H1 (cell line): Measurements from ENCODE around the gene ARTN. TPM values are rescaled to one million over a fixed set of nuclear protein-coding genes. Genes with fewer than 3 reads are reported as not detected.

Source experiments
- CTCF ChIA-PET: fragments of 300-600 bp; sonication (Branson Sonifier 250); formaldehyde crosslinking; loops from one replicate; lab custom pipeline; 2021; ENCODE audit not compliant: partially characterized antibody; lab: Charles Lee
- POLR2A ChIA-PET: fragments of 300-600 bp; sonication (Branson Sonifier 250); formaldehyde crosslinking; loops from one replicate; lab custom pipeline; 2021; ENCODE audit warnings: inconsistent platforms; ENCODE audit not compliant: partially characterized antibody; lab: Charles Lee
- DNase-seq, 2 experiments: peaks; one replicate each; pipeline versions ENCODE4 v3.0.0 to v3.0.0-alpha.2; 2010 to 2022; ENCODE audit warnings: low spot score in 2 of 2, low read depth in 1 of 2, mixed read lengths in 1 of 2
- FAIRE-seq: peaks from 2 replicates; lab custom pipeline; 2011; peaks lifted over from hg19 to GRCh38; lab: Jason Lieb, UNC
- H2AFZ ChIP-seq: 2 replicates; pipeline ENCODE4 v1.8.1; 2012; ENCODE audit warnings: low read length, inconsistent platforms
- H2AK5ac ChIP-seq: 2 replicates; pipeline ENCODE4 v1.6.1; 2013; ENCODE audit warnings: low read depth, low read length
- H2BK120ac ChIP-seq: replicated peaks from 2 replicates; pipeline ENCODE3; 2013; ENCODE audit warnings: low read depth, low read length, inconsistent platforms
- H2BK12ac ChIP-seq: 2 replicates; pipeline ENCODE4 v1.6.1; 2013; ENCODE audit warnings: low read depth, low read length
- H2BK15ac ChIP-seq: 2 replicates; pipeline ENCODE4 v1.6.1; 2013; ENCODE audit warnings: low read length
- H2BK20ac ChIP-seq: 2 replicates; pipeline ENCODE4 v1.6.1; 2013; ENCODE audit warnings: low read length
- H2BK5ac ChIP-seq: 2 replicates; pipeline ENCODE4 v1.6.1; 2013; ENCODE audit warnings: low read depth, low read length
- H3K14ac ChIP-seq: 2 replicates; pipeline ENCODE4 v1.6.1; 2013; ENCODE audit warnings: inconsistent platforms; ENCODE audit not compliant: insufficient read length
- H3K18ac ChIP-seq: 2 replicates; pipeline ENCODE4 v1.6.1; 2013; ENCODE audit warnings: low read length; ENCODE audit errors: extremely low read depth
- H3K23ac ChIP-seq: 2 replicates; pipeline ENCODE4 v1.6.1; 2013; ENCODE audit warnings: inconsistent platforms; ENCODE audit not compliant: insufficient read length
- H3K23me2 ChIP-seq: 2 replicates; pipeline ENCODE4 v1.6.1; 2013; ENCODE audit warnings: low read depth, low read length
- H3K27ac ChIP-seq: 2 replicates; pipeline ENCODE4 v1.6.1; 2011; ENCODE audit warnings: low read depth, low read length, inconsistent platforms
- H3K27me3 ChIP-seq, 4 experiments: replicated peaks in 1 of 4; 1 replicate in 1 of 4; 2 replicates in 3 of 4; pipeline versions ENCODE4 v1.6.1 to v1.8.1; 2011 to 2013; ENCODE audit warnings: low read length in 3 of 4, mild to moderate bottlenecking in 3 of 4, inconsistent platforms in 2 of 4, mixed read lengths in 2 of 4, moderate library complexity in 1 of 4; ENCODE audit not compliant: control insufficient read depth in 3 of 4, insufficient read depth in 3 of 4; ENCODE audit errors: extremely low read depth in 1 of 4
- H3K36me3 ChIP-seq, 4 experiments: 2 replicates each; pipeline versions ENCODE4 v1.6.1 to v1.8.1; 2011 to 2013; ENCODE audit warnings: mild to moderate bottlenecking in 4 of 4, low read length in 3 of 4, moderate library complexity in 2 of 4, control low read depth in 1 of 4, inconsistent platforms in 1 of 4; ENCODE audit not compliant: insufficient read depth in 4 of 4, control insufficient read depth in 2 of 4
- H3K4ac ChIP-seq: replicated peaks from 2 replicates; pipeline ENCODE3; 2013; ENCODE audit warnings: low read length, low read depth, mixed read lengths, inconsistent platforms; ENCODE audit not compliant: insufficient read length
- H3K4me1 ChIP-seq, 4 experiments: replicated peaks in 1 of 4; 1 replicate in 1 of 4; 2 replicates in 3 of 4; pipeline versions ENCODE4 v1.6.1 to v1.8.1; 2011 to 2013; ENCODE audit warnings: low read length in 3 of 4, inconsistent platforms in 2 of 4, mixed read lengths in 1 of 4; ENCODE audit not compliant: insufficient read depth in 4 of 4, control insufficient read depth in 3 of 4
- H3K4me2 ChIP-seq, 2 experiments: 2 replicates each; pipeline versions ENCODE4 v1.6.1 to v1.8.1; 2011 to 2013; ENCODE audit warnings: low read depth in 2 of 2, low read length in 2 of 2, control low read depth in 1 of 2, inconsistent platforms in 1 of 2, mild to moderate bottlenecking in 1 of 2; ENCODE audit not compliant: insufficient read depth in 1 of 2
- H3K4me3 ChIP-seq, 4 experiments: fragments of 200-600, 300-600 bp in 1 of 4; sonication (generic), shearing (Covaris generic), sonication (Bioruptor Twin) in 1 of 4; 2 replicates each; pipeline versions ENCODE4 v1.5.1 to v1.8.1; 2011 to 2016; ENCODE audit warnings: low read length in 4 of 4, low read depth in 3 of 4, control low read depth in 2 of 4, inconsistent platforms in 2 of 4, mild to moderate bottlenecking in 2 of 4, mixed read lengths in 1 of 4, moderate library complexity in 1 of 4; ENCODE audit not compliant: insufficient read depth in 2 of 4; ENCODE audit errors: extremely low read depth in 1 of 4
- H3K56ac ChIP-seq: replicated peaks from 2 replicates; pipeline ENCODE3; 2013; ENCODE audit warnings: low read depth, mild to moderate bottlenecking, mixed read lengths, low read length, inconsistent platforms; ENCODE audit not compliant: insufficient read length
- H3K79me1 ChIP-seq: 2 replicates; pipeline ENCODE4 v1.6.1; 2013; ENCODE audit warnings: low read depth, low read length, control low read depth
- H3K79me2 ChIP-seq, 2 experiments: 2 replicates each; pipeline versions ENCODE4 v1.6.1 to v1.8.1; 2012 to 2013; ENCODE audit warnings: low read length in 2 of 2, mild to moderate bottlenecking in 2 of 2, inconsistent platforms in 1 of 2; ENCODE audit not compliant: insufficient read depth in 2 of 2, control insufficient read depth in 1 of 2
- H3K9ac ChIP-seq, 4 experiments: replicated peaks in 1 of 4; 1 replicate in 1 of 4; 2 replicates in 3 of 4; pipeline versions ENCODE4 v1.6.1 to v1.8.1; 2011 to 2013; ENCODE audit warnings: low read depth in 3 of 4, low read length in 3 of 4, control low read depth in 2 of 4, mild to moderate bottlenecking in 2 of 4, moderate library complexity in 2 of 4, inconsistent platforms in 1 of 4; ENCODE audit errors: extremely low read depth in 1 of 4
- H3K9me3 ChIP-seq, 2 experiments: 2 replicates each; pipeline versions ENCODE4 v1.6.1 to v1.8.1; 2012 to 2013; ENCODE audit warnings: mild to moderate bottlenecking in 2 of 2, moderate library complexity in 2 of 2, control low read depth in 1 of 2, inconsistent platforms in 1 of 2, low read depth in 1 of 2, low read length in 1 of 2, mixed read lengths in 1 of 2; ENCODE audit not compliant: insufficient read depth in 2 of 2
- H4K20me1 ChIP-seq, 2 experiments: replicated peaks in 1 of 2; 2 replicates each; pipeline versions ENCODE3 to v1.8.1; 2011 to 2013; ENCODE audit warnings: inconsistent platforms in 2 of 2, low read length in 2 of 2, mild to moderate bottlenecking in 1 of 2; ENCODE audit not compliant: insufficient read depth in 2 of 2, control insufficient read depth in 1 of 2
- H4K5ac ChIP-seq: 2 replicates; pipeline ENCODE4 v1.6.1; 2013; ENCODE audit warnings: low read length, low read depth, mixed read lengths, inconsistent platforms; ENCODE audit not compliant: insufficient read length
- H4K8ac ChIP-seq: 2 replicates; pipeline ENCODE4 v1.8.0; 2013; ENCODE audit warnings: mild to moderate bottlenecking, moderate library complexity, low read length, inconsistent platforms; ENCODE audit not compliant: insufficient read depth; ENCODE audit errors: extremely low read depth
- H4K91ac ChIP-seq: replicated peaks from 2 replicates; pipeline ENCODE3; 2013; ENCODE audit warnings: low read length, mixed read lengths, inconsistent platforms; ENCODE audit not compliant: insufficient read length
- WGBS, 2 experiments: shearing (Covaris generic) in 1 of 2; methylation state at CpG; one replicate each; pipeline versions ENCODE4 v1.1.6 to v1.1.7; 2013 to 2015; ENCODE audit warnings: low lambda C conversion rate in 2 of 2, mixed read lengths in 2 of 2, inconsistent platforms in 1 of 2, low coverage in 1 of 2, missing lambda C conversion rate in 1 of 2; ENCODE audit not compliant: insufficient replicate concordance in 2 of 2, insufficient coverage in 1 of 2, insufficient read length in 1 of 2; ENCODE audit errors: extremely low coverage in 1 of 2, missing lambda C conversion rate in 1 of 2; 5-methylcytosine and 5-hydroxymethylcytosine counted together
- polyA plus RNA-seq, 7 experiments: library from polyadenylated mRNA; depleted of rRNA in 3 of 7; stranded (reverse) in 5 of 7; unstranded in 2 of 7; fragments of >200 nt in 5 of 7; fragments of 200-250 nt in 2 of 7; gene quantifications; 1 replicate in 5 of 7; 2 replicates in 1 of 7; 4 replicates in 1 of 7; pipeline versions ENCODE4 v1.2.1 to v1.2.3, GENCODE V29; 2011 to 2013; ENCODE audit warnings: missing spikeins in 2 of 7, mixed read lengths in 2 of 7
- total RNA-seq: library from RNA; stranded (reverse); fragmentation: NEBNext Ultra II Directional; extraction: Animal tissue kit (Norgen Biotek cat#: 25700); gene quantifications from 2 replicates; pipeline ENCODE4 v1.2.1, GENCODE V29; 2021

Gene ARTN
- total and polyA plus RNA-seq, 2 of the 8 experiments (the other 6 are each of a cell fraction or from before 2014, with no cell fraction given): 13.5 to 22.7 TPM

- Histone ChIP-seq H3K9ac (no peak overlapping the region), H3K23me2 (no peaks in the 10 kb centered on the region; the same call in 1 of the 2 replicates), H4K5ac (no peak overlapping the region), H4K91ac (no peak overlapping the region), H3K14ac (no peak overlapping the region), H4K20me1 (peaks cover 0 to 2% of the 10 kb centered on the region in 2 experiments), H3K4me2 (no peak overlapping the region), H2BK20ac (no peak overlapping the region), H3K79me2 (no peaks in the 10 kb centered on the region), H3K36me3 (no peaks in the 10 kb centered on the region), H3K23ac (no peak overlapping the region), H3K18ac (no peak overlapping the region), H3K27ac (no peak overlapping the region), H3K4me3 (no peak overlapping the region), H3K56ac (no peak overlapping the region), H2BK12ac (no peak overlapping the region), H2BK15ac (no peak overlapping the region), H3K27me3 (no peaks in the 10 kb centered on the region), H3K9me3 (no peaks in the 10 kb centered on the region), H2BK5ac (no peak overlapping the region), H2AK5ac (no peak overlapping the region), H3K4ac (no peak overlapping the region), H2AFZ (no peak overlapping the region), H3K79me1 (no peaks in the 10 kb centered on the region), H4K8ac (no peak overlapping the region), H3K4me1 (no peaks in the 10 kb centered on the region), H2BK120ac (no peak overlapping the region)
- WGBS, 2 experiments: 93% methylated on average over 12 of the region's 12 CpGs; no CpG with 5 or more reads in 1 of the 2 experiments
- ChIA-PET CTCF (interaction anchor here (1.2 to 4.3 kb wide), 5 partner anchors 9 to 134 kb away, joined by 3 to 36 read pairs (median 7); no protein-coding TSS in a partner anchor), POLR2A (interaction anchor here (0.6 to 1.3 kb wide), 3 partner anchors 8 to 12 kb away, joined by 3 to 4 read pairs (median 4); no protein-coding TSS in a partner anchor)
- FAIRE-seq (no peak), DNase-seq (no peak)
Measured at GRCh38 chr1:43898981-43899380, 34.6 kb upstream of the ARTN start.
